Glomerular visceral epithelial cell (primary cell): ENCODE measurements around the gene FBN1.

Experiments
- DNase-seq: peaks from one replicate; pipeline ENCODE4 v3.0.0-alpha.2; 2016; ENCODE audit errors: extremely low spot score

FBN1 gene

DNA sequence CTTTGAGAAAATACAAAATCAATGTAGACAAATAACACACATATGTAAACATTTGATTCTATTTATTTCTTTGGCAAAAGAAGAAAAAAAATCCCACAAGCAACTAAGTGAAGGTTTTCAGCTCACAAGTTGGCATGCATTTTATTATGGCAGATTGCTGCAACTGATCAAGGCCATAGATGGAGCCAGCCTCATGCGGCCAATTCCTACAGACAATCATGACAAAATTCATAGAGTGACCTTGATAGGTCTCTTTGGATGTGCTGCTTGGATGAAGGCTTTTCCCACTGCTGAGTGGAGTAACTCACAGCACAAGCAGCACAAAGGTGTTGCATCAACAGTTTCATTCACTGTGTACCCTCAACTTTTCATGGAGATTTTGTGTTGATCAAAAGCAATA, 22.1 kb downstream of the FBN1 start:
- DNase-seq, result no peak

DNA sequence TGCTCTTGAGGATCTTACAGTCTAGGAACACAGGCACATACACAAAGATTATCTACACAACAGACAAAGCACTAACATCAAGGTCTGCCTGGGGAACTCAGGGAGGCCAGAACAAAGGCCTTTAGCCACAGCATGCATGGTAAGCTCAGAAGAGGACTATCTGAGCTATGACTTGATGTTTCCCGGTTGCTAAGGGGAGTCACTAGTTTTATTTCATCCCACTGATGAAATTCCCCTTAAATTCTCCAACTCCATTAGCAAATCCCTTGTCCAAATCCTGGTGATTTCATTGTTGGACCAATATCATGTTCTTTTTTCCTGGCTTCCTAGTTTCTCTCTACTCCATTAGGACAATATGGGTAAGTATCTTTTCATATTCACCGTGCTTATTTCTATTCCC, 23.3 kb downstream of the FBN1 start:
- no peak for DNase-seq

DNA sequence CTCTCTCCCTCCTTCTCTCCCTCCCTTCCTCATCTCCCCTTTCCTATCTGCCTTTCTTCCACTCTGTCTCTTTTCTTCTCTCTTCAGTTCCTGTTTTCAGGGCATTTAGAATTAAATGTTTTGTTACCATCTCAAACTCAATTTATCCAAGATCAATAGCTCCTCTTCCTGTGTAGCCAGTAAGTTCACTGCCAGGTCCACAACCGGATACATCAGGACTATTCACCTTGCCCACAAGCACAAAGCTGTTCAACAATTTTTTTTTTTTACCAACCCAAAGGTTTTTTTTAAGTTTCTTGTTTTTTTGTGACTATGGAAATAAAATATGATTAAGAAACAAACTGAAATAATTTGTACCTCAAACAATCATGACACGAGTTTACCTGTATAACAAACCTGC, 26.1 kb downstream of the FBN1 start:
- no peak for DNase-seq

DNA sequence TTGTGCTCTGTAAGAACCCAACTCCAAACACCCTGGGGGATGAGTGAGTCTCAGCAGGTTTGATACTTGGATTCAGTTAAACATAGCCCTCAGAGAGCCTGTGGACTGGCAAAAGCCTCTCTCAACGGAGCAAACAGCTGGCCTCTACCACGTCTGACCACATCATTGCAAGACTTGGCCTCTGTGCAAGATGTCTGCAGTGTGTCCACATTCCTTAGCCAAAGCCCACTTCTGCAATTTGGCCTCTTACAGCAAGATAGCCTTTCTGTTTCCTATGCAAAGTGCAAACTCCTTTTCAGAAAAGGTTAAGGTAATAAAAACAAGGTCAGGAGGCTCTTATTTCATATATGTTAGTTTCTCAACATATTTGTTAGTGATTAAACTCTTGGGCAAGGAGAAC, 27.9 kb downstream of the FBN1 start:
- peak; percentile 40 for DNase-seq

DNA sequence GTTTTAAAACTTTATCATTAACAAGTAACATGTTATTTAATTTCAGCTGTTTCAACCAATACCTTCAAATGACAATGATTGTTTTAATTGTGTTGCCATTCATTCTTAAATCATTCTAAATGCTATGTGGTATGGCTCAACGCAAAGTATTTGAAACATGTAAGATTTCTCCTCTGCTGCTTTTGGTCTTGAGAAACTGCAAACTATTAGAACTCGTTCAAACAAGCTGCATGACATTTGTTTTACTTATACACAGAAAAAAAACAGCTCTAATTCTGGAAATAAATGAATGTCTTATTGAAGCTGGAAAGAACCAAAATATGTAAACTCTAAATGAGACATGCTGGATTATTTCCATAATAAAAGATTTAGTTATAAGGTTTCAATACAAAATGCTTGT, 29.3 kb downstream of the FBN1 start:
- no peak for DNase-seq

DNA sequence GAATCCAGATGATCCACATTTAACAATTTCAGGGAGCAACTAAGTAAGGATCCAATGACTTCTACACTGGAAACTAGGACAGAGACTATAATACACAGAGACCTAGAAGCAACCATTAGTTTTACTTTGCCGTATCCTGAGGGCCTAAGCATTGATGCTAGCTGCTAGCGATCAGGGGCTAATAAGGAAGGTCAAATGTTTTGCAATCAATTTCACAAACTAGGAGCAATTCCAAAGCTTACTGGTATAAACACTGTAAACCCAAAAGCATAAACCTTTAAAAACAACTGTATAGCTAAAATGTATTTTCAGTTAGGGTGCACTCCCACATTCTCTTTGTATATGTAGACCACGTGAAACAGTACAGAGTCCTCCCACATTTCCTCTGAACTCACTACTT, 31.5 kb downstream of the FBN1 start:
- no peak for DNase-seq

DNA sequence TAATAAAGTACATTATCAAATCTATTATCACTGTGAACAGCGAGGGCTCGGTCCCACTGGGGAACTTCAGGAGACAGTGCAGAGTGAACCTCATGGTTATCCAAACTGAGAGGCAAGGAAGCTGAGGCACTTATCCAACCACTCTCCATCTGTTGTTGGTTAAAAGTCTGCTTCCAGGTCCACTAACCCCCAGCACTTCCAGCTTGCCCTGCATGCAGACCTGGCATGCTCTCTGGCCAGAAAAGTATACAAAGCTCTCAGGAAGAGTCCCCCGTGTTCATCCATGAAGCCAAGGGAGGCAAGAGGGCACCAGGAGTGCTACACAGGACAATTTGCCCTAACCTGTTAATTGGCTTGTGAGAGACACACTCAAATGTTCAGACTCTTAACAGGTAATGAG, 36.0 kb downstream of the FBN1 start:
- DNase-seq, result no peak

DNA sequence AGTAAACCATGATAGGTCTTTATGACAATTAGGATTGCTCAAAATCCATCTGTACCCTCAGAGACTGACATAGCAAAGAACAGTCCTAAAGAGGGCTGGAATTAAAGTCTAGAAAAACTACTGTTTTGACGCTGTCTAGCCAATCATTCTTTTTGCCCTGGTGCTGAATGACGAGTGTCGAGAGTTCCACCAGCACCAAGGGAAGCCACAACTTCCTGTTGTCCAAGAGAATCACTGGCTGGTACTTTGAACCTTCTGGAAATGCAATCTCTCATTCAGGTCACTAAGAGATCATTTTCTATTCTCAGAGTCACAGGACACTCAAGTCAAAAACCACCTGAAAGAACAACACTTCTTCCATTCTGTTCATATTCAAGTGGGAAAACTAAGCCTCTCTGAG, 37.7 kb downstream of the FBN1 start:
- DNase-seq, result no peak

DNA sequence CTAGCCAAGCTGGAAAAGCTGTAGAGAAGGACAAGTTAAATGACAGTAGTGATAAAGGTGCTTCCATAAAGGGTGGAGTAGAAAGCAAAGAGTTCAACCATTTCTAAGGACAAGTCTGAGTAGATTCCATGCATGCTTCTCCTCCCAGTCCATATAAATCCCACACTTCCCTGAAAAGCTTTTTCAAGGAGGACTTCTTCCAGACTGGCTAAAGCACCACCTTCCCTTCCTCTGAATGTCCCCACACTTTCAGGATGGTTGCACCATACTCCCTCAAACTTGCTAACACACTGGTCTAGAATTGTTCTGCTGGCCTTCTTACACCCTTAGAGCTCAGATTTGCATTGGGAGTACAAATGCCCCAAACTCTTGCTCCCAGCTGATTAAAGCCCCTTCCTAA, 40.9 kb downstream of the FBN1 start:
- DNase-seq, result no peak

DNA sequence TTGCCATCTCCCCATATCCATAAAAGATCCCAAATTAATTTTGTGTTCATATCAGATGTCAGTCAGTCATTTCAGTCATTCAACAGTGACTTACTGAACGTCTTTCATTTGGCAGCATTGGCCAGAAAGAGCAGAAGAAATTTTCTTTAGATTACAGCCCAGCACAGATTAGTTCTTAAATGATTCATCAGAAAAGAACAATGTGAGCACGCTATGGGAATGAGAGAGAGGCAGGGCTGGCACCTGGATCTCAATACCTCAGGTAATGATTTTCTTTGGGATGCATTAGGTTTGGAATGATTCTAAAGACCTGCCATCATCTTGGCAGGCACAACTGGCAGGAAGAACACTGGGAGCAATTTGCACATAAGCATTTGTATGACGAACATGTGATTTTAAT, 41.6 kb downstream of the FBN1 start:
- no peak for DNase-seq

DNA sequence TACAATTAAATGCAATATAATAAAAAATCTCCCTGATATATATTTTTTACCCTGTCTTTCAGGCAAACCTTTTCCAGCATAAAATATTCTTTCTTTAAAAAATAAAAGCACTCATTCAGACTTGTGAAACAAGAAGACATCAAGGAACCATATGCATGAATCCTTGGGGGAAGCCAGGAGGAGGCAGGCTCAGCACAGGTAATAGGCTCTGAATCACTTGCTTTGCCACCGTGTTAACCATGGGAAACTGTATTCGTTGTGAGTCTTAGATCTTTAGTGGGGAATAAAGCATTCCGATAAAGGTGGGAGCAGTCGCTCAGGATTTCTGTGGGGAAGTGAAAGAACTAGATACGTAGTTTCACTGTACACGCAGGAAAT, 42.4 kb downstream of the FBN1 start:
- DNase-seq, result no peak

DNA sequence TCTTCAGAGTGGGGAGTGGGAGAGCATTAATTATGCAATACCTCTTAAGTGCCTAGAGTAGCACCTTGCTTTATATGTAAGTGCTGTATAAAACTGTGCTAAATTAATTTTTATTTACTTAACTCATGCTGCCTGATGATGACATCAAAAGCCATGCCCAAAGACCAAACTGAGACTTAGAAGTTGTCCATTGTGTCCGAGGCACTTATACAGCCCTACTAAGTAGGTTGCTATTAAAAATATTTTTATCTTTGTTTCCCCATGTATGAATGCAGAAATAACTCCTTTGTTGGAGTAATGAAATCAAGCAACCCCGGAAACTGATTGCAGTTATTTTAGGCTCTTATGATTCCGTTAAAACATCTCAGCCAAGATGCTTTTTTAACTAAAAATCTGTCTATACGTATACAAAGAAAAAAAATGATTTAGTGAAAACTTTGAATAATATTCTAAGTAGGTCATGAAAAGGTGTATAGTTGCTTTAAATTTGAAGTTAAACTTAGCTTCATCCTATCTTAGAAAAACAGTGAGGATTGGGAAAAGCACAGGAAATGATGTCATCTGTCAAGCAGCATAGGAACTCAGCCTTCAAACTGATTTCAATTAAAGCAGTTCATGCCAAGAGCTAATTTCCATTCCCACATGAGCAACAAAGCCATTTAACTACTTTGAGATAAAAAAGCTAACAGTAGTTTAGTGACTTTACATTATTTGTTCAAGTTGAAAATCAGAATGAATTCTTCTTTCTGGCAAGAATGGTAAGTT, 43.0 kb downstream of the FBN1 start:
- peak; percentile 23 for DNase-seq

DNA sequence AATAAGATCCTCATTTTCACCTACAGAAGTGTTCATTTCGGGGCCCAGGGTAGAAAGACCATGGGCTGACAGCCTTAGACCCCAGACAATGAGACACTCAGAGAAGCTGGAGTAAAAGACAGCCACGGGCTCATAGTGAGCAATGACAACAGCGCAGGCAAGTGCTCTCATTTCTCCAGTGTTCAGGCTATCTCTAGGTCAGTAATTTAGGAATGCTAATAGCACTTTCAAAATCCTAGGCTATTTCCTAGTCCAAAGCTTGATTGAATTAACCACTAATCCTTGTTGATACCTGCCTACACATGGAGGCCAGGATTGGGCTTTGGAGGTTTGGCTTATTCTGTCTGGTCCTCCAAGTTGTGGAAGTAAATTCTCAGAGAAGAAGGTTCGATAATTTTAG, 44.4 kb downstream of the FBN1 start:
- DNase-seq, result no peak

DNA sequence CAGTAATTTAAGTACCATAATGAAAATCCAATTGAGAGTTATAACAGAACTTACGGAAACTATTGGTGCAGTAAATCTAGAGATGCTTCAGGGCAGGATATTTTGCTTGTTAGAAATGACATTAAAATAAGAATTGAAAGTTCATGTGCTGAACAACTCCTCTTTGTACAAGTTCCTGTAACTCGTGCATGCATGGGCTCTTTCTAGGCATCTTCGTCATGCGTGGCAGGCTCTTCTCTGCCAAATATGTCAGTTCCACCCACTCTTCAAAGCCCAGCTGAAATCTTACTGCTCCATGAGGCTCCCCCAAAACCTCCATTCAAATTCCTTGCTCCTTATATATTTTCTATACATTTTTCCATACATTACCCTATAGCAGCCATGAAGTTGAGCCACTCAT, 48.7 kb downstream of the FBN1 start:
- no peak for DNase-seq

DNA sequence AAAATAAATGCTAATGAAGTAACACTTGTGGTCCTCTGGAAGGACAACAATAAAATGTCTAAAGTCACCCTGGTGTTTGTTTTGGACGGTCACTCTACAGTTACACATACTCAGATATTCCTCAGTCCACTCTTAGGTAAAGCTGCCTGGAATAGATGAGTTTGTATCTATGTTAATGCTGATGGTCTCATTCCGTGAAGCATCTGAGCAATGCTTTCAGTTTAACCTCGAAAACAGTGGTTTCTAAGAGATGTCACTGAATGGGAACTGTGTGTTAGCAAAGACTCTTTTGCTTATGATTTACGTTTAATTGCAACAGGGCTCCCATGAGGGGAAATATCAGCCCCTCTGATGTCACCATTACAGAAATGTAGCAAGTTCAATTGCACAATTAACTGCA, 49.1 kb downstream of the FBN1 start:
- no peak for DNase-seq

DNA sequence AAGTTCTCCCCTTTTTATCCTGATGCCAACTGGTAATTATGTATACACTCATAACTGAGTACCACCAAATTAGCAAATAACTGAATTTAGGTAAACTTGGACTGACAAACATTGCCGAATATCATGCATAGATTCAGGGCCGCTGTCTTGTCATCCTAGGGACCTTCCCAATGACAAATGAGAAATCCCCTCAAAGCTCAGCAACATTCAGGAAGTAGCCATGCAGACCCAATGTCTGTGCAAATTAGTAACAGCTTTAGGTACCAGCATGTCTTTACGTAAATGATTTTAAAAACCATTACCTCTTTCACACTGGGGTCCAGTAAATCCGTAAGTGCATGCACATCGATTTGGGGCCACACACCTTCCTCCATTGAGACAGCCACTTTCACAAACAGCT, 49.5 kb downstream of the FBN1 start:
- no peak for DNase-seq

DNA sequence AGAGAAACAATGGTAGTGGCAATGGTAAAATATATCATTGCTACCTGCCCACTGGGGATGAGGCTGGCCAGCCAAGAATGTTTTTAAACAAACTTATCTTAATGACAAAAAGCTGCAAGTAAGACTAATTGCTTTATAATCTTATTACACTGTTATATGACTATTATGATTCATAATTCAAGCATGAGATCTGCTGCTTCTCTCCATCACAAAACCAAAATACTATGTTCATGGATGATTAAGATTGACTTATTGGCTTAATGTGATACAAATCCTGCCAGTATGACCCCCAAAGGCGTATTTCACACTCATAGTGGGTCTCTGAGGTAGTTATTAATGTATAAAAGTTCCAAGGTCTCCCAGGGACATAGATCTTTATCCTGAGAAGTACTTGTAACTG, 52.6 kb downstream of the FBN1 start:
- no peak for DNase-seq

DNA sequence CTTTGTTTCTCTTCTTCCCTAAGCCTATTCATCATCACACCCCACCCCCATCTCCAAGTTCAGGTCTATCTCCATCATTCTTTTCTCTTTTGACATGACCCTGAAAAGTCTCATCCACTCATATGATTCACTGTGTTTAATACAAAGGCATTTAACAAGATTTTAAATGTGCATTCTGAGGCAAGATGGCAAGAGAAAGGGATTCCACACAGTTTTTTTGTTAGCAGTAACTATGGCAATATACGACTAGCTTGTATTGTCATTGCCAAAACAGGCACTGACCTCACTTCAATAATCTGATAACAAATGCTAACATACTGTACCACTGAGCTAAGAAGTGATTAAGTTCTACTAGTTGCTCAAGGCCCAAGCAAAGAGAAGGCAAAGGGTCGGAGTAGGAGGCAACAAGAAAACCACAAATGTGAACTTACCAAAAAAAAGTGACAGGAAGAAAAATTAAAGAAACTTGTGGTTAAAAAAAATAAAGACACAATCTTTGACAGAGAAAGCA, 53.2 kb downstream of the FBN1 start:
- peak; percentile 34 for DNase-seq

DNA sequence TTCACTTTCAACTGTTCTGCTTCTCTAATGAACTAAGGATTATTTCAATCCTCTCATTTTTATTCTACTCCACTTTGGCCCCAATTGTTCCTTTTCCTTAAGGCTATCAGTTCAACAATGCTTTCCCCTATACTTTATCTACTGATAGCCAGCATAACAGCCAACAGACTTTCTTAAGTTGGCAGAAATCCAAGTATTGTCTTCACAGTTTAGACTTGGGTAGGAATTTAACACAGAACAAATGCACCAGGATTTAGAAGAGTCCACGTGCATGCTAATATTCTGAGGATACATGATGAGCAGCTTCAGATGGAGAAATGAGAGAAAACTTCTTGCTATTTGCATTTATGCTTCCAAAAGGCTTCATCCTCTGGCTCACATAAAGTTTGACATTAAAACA, 54.8 kb downstream of the FBN1 start:
- DNase-seq, result no peak

DNA sequence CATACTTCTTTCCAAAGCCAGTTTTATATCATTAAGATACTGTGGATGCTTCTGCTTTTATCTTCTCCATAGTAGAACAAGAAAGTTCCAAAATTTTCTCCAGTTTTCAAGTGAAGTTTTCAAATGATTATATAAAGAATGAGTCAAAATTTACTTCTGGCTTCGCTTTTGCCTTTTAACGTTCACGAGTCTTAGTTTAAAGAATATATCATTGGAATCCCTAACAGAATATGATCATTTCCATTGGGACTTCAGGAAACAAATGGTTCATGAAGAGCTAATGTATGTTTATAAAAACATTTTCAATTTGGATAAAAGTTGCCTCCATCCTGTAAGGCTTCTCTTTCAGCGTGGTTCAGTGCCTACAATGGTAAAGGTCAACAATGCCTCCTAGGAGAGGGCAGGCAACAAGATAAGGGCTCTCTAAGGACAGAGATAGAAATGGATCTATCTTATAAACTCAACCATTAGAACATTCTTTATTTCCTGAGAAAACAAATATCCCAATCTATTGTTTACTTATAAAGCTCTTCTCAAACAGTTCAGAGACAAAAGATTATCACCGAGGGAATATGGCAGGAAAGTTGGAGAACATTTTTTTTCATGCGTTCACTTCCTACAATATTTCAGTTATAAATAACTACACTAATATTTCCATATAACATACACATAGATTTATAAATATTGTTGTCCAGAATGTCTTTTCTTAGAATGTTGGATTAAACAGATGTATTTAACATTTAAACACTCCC, 60.5 kb downstream of the FBN1 start:
- DNase-seq, result no peak

DNA sequence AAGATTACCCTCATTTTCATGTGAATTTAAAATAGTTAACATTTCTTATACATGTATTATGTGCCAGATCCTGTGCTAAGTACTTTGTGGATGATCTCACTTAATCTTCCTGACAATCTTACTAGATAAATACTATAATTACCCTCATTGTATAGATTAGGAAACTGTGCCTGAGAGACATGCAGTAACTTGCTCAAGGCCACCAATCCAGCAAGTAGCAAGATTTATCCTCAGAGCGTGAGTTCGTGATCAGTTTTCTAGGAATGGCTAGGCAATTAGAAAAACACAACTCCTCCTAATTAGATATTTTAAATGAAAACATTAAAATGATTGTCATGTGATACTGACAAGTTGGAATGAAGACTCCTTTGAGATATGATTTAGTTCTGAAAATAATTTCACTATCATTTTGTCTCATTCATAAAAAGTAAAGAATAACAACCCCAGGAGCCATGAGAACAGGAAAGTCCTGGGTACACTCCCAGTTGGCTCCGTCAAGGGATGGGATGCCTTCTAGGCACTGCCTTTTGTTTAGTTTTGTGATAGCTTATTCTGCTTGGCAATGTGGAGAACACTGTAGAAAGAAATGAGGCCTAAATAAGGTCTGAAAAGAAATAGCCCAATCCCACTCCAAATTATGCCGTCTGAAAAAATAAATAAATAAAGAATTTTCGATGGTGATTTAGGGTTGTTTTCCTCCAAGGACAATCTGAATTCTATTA, 61.3 kb downstream of the FBN1 start:
- no peak for DNase-seq

DNA sequence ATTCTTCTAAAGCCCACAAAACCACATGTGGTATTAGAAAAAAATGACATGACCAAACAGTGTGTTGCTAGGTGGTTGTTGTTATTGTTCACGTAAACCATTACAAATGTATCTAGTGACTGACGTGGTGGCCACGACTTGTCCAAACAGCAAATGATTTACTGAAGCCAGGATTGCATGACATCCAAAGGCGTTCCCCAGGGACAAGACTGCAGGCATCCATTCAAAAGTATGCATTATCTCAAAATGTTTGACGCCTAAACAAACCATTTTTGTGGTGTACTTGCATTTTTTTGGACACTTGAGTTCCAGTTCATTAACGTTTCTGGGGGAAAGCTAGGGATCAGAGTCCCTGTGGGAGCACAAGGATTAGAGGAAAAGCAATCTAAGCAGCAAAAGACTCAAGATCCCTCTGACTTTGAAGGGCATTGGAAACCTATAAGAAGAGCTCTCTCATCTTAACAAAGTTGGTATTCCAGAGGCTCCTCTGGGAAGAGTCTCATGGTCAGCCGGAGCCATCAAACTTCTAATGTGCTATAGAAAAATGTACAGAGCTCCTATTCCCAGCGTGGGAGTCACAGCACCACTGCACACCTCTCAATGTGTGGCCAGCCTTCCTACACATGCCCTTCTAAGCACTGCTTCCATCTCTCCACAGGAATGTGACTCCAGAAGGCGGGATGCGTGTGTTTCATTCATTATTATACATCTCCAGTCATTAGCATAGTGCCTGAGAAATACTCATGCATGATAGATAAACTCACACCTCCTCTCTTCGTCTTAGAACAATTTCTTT, 62.9 kb downstream of the FBN1 start:
- peak; percentile 81 for DNase-seq
